Smooth muscle cell of the brain vasculature (primary cell): Measurements from ENCODE around the gene LILRB5.
"Not testable (repeated sequence)": the region's sequence is repeated elsewhere in the genome, so short reads cannot be mapped to it uniquely, and the experiment has no call there.

Source experiments
- DNase-seq: peaks from one replicate; pipeline ENCODE4 v3.0.0-alpha.2; 2012; ENCODE audit warnings: low read depth, low spot score

Gene LILRB5

GRCh38 chr19:54243809-54244208 is 13.3 kb downstream of the LILRB5 start:
- not testable (repeated sequence) for DNase-seq

GRCh38 chr19:54242646-54243045 is 14.4 kb downstream of the LILRB5 start, which contains the start of gene LILRA6:
Gene LILRA6, minus strand, starts transcription at chr19:54242790.
- not testable (repeated sequence) for DNase-seq

DNA sequence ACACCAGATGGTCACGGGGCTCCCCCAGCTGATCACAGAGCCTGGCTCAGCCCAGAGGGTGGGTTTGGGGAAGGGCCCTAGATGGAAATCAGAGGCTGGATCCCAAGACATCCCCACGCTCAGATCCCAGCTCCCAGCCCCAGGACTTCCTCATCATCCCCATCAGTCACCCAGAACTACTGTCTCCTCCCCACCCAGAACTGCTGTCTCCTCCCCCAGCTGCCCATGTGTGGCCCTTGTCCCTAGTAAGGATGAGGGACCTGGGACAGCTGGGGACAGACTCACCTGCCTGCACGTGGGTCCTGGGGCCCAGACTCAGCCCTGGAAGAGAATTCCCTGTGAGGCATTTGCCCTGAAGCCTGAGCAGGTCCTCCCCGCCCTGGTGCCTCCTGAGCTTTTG is 14.8 kb downstream of the LILRB5 start:
- DNase-seq = not testable (repeated sequence)

DNA sequence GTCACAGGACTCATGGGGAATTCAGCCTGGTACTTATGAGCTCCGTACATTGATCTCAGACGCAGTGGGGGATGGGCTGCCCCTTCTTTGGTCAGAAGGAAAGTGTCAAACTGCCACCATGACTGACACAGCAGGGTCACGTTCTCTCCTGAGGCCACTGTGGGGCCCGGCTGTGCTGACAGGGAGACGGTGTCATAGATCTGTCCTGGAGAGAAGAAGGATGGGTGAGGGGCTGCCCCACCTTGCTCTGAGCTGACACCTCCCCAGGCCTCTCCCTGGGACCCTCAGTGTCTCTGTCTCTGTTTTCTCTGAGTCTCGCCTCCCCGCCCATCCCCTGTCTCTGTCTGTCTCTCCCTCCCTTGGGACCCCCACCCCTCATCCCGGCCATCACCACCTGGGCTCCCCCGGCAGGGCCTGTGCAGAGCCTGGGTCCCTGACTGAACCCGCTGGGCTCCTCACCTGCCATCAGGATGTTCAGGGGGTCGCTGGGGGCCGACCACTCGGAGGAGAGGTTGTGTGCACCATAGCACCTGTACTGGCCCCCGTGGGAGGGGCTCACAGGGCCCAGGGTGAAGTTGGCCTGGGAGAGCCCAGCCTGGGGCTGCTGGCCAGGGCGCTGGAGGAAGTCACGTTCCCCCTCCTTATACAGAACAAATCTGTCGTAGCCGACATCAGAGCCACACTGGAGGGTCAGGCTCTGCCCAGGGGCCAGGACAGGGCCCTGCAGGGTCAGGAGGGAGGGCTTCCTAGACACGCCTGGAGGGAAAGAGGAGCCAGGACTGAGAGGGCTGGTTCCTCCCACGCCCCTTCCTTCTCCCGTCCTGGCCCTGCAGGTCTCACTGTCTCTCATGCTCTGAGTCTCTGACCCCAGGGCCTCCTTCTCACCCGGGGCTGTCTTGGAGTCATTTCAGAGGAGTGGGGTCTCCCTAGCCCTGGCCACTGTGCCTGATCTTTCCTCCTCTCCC is 16.4 kb downstream of the LILRB5 start:
- DNase-seq = not testable (repeated sequence)

GRCh38 chr19:54239491-54240371 is 17.3 kb downstream of the LILRB5 start:
- not testable (repeated sequence) for DNase-seq

- DNase-seq = no peak
Measured at GRCh38 chr19:54233941-54234340, 23.1 kb downstream of the LILRB5 start.

DNA sequence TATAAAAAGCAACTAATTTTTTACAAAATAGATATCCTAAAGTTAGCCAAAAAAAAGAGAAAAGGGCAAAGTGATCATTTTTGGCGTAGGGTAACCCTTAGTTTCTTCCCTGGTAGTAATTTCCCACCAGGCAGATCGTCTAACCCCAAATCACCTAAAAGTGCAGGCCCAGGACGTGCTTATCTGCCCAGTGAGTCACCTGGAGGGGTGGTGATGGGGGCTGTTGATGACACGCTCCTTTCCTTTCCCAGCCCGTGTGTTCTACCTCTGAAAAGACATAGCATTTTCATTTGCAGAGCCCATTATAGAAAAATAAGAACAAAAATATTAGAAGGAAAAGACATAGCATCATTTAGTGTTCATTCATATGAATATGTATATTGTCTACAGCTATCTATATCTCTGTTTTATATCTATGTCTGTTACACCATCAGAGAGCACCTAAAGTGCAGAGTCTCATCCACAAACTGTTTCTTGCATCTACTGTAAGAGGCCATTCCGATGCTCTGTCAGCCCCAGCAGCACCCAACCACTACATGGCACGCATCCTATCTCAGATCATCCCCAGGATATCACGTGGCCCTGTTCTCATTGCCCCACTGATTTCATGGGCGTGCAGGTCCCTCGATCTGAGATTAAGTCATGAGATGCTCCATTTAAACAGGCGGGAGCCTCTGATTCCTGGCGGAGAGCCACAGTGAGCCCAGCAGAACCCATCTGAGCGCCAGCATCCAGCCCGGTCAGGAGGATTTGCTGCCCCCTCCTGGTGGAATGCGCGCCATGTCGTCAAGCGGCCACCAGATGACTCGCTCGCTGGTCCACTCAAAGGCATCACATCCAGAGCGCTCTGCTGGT is 25.8 kb downstream of the LILRB5 start:
- DNase-seq = peak; percentile 32

DNA sequence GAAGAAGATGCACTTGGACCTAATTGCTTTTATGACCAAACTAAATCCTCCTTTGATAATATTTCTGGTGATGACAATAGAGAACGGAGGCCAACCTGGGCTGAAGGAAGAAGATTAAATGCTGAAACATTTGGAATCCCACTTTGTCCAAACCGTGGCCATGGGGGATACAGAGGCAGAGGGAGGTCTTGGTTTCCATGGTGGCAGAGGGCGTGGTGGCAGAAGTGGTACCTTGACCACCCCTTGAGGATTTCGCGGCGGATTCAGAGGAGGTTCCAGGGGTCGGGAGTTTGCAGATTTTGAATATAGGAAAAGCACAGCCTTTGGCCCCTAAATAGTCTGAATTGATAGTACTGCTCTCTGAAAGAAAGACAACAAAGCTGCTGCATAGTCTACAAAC is 27.0 kb downstream of the LILRB5 start:
- no peak for DNase-seq

GRCh38 chr19:54229146-54229545 is 27.9 kb downstream of the LILRB5 start:
- no peak for DNase-seq

- not testable (repeated sequence) for DNase-seq
Measured at GRCh38 chr19:54224619-54225018, 32.5 kb downstream of the LILRB5 start.

DNA sequence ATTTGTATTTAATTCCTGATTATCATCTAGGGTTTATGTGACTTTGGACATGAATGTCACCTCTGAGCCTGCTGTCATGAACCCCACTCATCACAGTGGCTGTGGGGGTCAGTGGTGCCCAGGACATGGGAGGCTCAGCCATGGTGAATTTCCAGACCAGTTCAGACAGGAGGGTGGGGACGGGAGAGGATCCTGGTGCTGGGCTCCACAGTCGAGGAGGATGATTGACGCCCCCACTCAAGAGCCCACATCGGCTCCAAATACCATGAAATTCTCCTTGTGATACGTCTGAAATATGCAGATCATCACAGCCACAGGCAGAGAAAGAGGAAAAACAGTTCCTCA is 33.2 kb downstream of the LILRB5 start:
- not testable (repeated sequence) for DNase-seq

- DNase-seq = not testable (repeated sequence)
Measured at GRCh38 chr19:54223277-54223936, 33.7 kb downstream of the LILRB5 start.

DNA sequence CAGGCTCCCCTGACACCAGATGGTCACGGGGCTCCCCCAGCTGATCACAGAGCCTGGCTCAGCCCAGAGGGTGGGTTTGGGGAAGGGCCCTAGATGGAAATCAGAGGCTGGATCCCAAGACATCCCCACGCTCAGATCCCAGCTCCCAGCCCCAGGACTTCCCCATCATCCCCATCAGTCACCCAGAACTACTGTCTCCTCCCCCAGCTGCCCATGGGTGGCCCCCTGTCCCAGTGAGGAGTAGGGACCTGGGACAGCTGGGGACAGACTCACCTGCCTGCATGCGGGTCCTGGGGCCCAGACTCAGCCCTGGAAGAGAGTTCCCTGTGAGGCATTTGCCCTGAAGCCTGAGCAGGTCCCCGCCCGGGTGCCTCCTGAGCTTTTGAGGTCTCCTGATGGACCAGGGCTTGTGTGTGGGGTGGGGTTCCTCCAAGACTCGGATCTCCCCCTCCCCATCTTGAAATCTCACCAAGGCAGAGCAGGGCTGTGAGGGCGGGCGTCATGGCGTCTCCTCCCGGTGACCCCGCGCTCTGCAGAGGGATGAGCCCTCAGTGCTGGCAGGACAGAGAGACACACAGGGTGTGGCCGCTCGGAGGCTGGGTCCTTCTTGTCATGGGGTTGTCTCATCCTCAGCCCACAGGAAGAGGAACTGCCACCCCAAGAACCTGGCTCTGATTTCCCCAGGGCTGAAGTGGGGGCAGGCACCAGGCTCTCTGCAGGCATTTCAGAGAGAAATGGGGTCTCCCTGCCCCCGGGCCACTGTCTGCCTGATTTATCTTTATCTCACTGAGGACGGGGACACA is 34.4 kb downstream of the LILRB5 start, which contains the start of gene LILRB3:
Gene LILRB3, minus strand, starts transcription at position 534 of the 803 bp plus-strand sequence. Its CDS starts 31 bp downstream, at position 503.
- not testable (repeated sequence) for DNase-seq

- not testable (repeated sequence) for DNase-seq
Measured at GRCh38 chr19:54221947-54222346, 35.1 kb downstream of the LILRB5 start.

DNA sequence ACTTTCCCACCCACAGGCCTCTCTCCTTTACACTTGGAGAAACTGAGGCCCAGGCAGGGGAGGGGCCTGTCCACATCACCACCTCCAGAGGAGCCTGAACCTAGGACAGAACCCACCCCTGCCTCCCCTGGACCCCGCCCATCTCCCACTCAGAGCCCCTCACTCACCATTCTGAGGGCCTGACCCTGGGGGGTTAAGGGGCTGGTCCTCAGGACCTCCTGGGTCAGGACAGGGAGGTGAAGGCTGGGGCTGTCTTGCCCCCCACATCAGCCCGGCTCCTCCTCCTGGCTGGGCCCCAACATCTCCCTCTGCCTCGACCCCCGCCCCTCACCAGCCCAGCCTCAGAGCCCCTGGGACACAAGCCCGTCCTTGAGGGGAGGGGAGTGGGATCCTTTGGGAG is 37.4 kb downstream of the LILRB5 start:
- not testable (repeated sequence) for DNase-seq

- no peak for DNase-seq
Measured at GRCh38 chr19:54218960-54219661, 38.0 kb downstream of the LILRB5 start.

DNA sequence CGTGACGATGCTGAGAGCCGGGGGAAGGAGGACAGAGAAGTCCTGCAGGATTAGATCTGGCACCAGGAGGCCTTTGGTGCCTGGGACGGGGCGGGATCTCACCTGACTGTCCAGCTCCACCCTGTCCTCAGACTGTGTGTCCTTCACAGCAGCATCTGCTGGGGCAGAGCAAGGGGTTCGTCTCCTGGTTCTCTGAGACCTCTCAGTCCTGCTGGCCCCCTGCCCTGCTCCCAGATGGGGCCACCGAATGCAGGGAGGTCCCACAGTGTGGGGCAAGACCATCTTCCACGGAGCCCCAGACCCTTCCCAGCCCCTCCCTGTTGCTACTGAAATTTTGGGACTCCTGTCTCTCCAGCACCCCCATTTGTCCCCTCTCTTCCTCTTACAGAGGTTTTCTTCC is 38.8 kb downstream of the LILRB5 start:
- DNase-seq = no peak

DNA sequence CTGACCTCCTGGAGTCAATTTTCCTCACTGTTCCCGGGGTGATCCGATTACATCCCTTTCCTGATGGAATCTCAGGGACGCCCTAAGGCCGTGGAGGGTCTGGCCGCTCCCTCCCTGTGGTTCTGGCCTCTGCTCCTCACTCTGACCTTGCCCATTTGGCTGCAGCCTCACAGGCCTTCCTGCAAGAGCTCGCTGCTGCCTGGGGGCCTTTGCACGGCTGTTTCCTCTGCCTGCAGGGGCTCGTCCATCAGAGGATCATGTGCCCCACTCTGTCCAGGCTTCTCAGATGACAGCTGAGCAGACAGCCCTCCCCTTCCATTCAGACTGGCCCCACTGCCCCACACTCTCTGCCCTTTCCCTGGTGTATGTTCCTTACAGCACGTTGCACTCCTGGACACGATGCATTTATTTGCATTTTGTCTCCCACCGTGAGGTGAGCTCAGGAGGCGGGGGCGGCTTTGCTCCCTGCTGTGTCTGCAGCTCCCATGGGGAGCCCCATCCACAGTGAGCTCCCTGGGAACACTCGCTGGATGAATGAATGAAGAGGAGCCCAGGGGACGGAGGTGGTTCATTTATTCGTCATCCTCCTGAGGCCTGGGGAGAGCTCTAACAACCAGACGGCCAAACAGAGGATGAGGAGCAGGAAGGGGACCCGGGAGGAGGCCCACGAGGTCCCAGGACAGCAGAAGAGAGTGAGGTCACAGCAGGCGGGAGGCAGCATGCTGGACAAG is 39.4 kb downstream of the LILRB5 start:
- not testable (repeated sequence) for DNase-seq
